Transverse colon (tissue), 3 donors: Measurements from ENCODE around the gene CTBP2.

Experiments
- POLR2A ChIP-seq: fragments of 450-650 bp; IDR thresholded peaks from one replicate; pipeline ENCODE4 v1.6.1; 2016; ENCODE audit warnings: antibody characterized with exemption, mild to moderate bottlenecking, moderate library complexity
- TF ChIP-seq, protein P1 (sequence below), 5 experiments: fragments of 200-600 bp in 3 of 5; fragments of 450-650 bp in 2 of 5; sonication (generic) in 3 of 5; IDR thresholded peaks; 1 replicate in 2 of 5; 2 replicates in 3 of 5; pipeline ENCODE4 v1.5.1; 2016 to 2017; ENCODE audit warnings: antibody characterized with exemption in 5 of 5, inconsistent platforms in 3 of 5, mild to moderate bottlenecking in 2 of 5, moderate library complexity in 1 of 5

DNA sequence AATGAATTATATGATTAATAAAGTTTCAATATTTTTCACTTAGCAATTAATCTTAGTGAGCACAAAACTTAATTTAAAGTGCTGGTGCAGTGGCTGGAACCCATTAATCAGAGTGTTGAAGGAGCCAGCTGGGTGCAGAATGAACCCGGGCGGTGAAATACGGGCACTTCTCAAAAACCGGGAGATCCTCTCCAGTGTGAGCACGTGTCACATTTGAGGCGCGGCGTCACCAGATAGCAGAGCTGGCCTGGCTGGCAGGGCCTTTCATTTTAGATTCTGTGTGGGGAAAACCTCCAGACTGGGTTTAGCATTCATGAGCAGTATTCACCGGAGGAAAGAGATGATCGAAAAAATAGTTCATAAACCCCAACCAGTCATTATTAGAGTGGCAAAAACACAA, 34.5 kb upstream of the CTBP2 start:
- TF ChIP-seq POLR2A = no peak
- TF ChIP-seq, protein P1, sequence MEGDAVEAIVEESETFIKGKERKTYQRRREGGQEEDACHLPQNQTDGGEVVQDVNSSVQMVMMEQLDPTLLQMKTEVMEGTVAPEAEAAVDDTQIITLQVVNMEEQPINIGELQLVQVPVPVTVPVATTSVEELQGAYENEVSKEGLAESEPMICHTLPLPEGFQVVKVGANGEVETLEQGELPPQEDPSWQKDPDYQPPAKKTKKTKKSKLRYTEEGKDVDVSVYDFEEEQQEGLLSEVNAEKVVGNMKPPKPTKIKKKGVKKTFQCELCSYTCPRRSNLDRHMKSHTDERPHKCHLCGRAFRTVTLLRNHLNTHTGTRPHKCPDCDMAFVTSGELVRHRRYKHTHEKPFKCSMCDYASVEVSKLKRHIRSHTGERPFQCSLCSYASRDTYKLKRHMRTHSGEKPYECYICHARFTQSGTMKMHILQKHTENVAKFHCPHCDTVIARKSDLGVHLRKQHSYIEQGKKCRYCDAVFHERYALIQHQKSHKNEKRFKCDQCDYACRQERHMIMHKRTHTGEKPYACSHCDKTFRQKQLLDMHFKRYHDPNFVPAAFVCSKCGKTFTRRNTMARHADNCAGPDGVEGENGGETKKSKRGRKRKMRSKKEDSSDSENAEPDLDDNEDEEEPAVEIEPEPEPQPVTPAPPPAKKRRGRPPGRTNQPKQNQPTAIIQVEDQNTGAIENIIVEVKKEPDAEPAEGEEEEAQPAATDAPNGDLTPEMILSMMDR (IDR thresholded peaks at IDR 0.05) = no peak
